HG03135 (cell line): ENCODE measurements around the gene DGKD.
A peak's percentile ranks its signal among the peaks of the same experiment; 100 is the strongest.

Experiments used
- ATAC-seq: cut with Tn5 transposase; IDR thresholded peaks from one replicate; pipeline ENCODE4 v1.9.1; 2021; ENCODE audit warnings: mild to moderate bottlenecking, moderate library complexity; ENCODE audit not compliant: unreplicated experiment

DGKD gene

GRCh38 chr2:233409286-233409991, 55.1 kb downstream of the DGKD start:
- ATAC-seq, result no peak

- no peak for ATAC-seq
These were observed 56.0 kb downstream of the DGKD start for GRCh38 chr2:233410196-233410760.

- ATAC-seq, result no peak
These were observed 56.9 kb downstream of the DGKD start for GRCh38 chr2:233411162-233411561.

- ATAC-seq, result no peak
These were observed 58.1 kb downstream of the DGKD start for GRCh38 chr2:233412405-233412804.

- ATAC-seq, result no peak
These were observed 58.8 kb downstream of the DGKD start for GRCh38 chr2:233413046-233413445.

GRCh38 chr2:233413559-233414272, 59.4 kb downstream of the DGKD start:
- no peak for ATAC-seq

- no peak for ATAC-seq
These were observed 60.0 kb downstream of the DGKD start for GRCh38 chr2:233414273-233414654.

- no peak for ATAC-seq
These were observed 60.7 kb downstream of the DGKD start for GRCh38 chr2:233414777-233415570.

GRCh38 chr2:233416199-233416598, 61.9 kb downstream of the DGKD start:
- ATAC-seq, result no peak

- ATAC-seq, result no peak
These were observed 62.4 kb downstream of the DGKD start for GRCh38 chr2:233416706-233417105.

- ATAC-seq, result no peak
These were observed 63.0 kb downstream of the DGKD start for GRCh38 chr2:233417282-233417681.

GRCh38 chr2:233418052-233418760, 63.9 kb downstream of the DGKD start:
- ATAC-seq, result no peak

- no peak for ATAC-seq
These were observed 64.7 kb downstream of the DGKD start for GRCh38 chr2:233418761-233419546.

GRCh38 chr2:233419602-233420391, 65.5 kb downstream of the DGKD start:
- no peak for ATAC-seq

- ATAC-seq, result no peak
These were observed 67.0 kb downstream of the DGKD start for GRCh38 chr2:233421091-233421816.

- ATAC-seq, result peak; percentile 72
These were observed 67.9 kb downstream of the DGKD start for GRCh38 chr2:233422050-233422639.

- no peak for ATAC-seq
These were observed 68.6 kb downstream of the DGKD start for GRCh38 chr2:233422649-233423551.
